Vagina (tissue), 2 donors: ENCODE data around the gene KRTAP4-6. TPM values are rescaled to one million over a fixed set of nuclear protein-coding genes. Genes with fewer than 3 reads are reported as not detected.
"Not testable (repeated sequence)": the region's sequence is repeated elsewhere in the genome, so short reads cannot be mapped to it uniquely, and the experiment has no call there.

ENCODE experiments used
- DNase-seq, 2 donors: peaks; one replicate each; pipeline ENCODE4 v3.0.0-alpha.2; 2017; ENCODE audit errors: extremely low spot score in 2 of 2
- H3K27ac ChIP-seq: fragments of 200-600 bp; sonication (generic); one replicate; pipeline ENCODE4 v1.5.1; 2019
- H3K27me3 ChIP-seq: fragments of 200-600 bp; sonication (generic); one replicate; pipeline ENCODE4 v1.5.1; 2019
- H3K36me3 ChIP-seq, 2 donors: fragments of 200-600 bp; sonication (generic); one replicate each; pipeline ENCODE4 v1.5.1; 2017 to 2019
- H3K4me1 ChIP-seq: fragments of 200-600 bp; sonication (generic); one replicate; pipeline ENCODE4 v1.5.1; 2019
- H3K4me3 ChIP-seq, 2 donors: fragments of 200-600 bp; sonication (generic); 1 replicate in 1 of 2; 2 replicates in 1 of 2; pipeline ENCODE4 v1.5.1; 2016 to 2019
- H3K9me3 ChIP-seq: fragments of 200-600 bp; sonication (generic); one replicate; pipeline ENCODE4 v1.5.1; 2019
- CTCF ChIP-seq, 3 experiments: fragments of 450-650 bp in 2 of 3; fragments of 200-600 bp in 1 of 3; sonication (generic) in 1 of 3; IDR thresholded peaks; one replicate each; pipeline ENCODE4 v1.5.1; 2017 to 2019; ENCODE audit warnings: antibody characterized with exemption in 3 of 3, mild to moderate bottlenecking in 2 of 3, moderate library complexity in 2 of 3
- POLR2A ChIP-seq, 2 donors: fragments of 450-650 bp; IDR thresholded peaks; one replicate each; pipeline ENCODE4 v1.6.1; 2017; ENCODE audit warnings: antibody characterized with exemption in 2 of 2, mild to moderate bottlenecking in 2 of 2, moderate library complexity in 2 of 2
- POLR2AphosphoS5 ChIP-seq, 2 donors: sonication (generic); formaldehyde crosslinking; IDR thresholded peaks; one replicate each; pipeline ENCODE4 v1.9.0; 2017; ENCODE audit warnings: antibody characterized with exemption in 2 of 2, mild to moderate bottlenecking in 2 of 2, low read depth in 1 of 2; ENCODE audit not compliant: insufficient read depth in 1 of 2
- intact Hi-C: fragments of 100-400 bp; cut with DNase I; formaldehyde crosslinking; loops from one replicate; pipeline ENCODE4 v1.15.1; 2023
- total RNA-seq: library from RNA; depleted of rRNA; stranded (reverse); fragments of >200 nt; gene quantifications from one replicate; pipeline ENCODE4 v1.2.3, GENCODE V29; 2016

KRTAP4-6 gene
- total RNA-seq, result not detected

GRCh38 chr17:41140360-41141131 is at the start of gene KRTAP4-6:
KRTAP4-6 (minus strand) TSS chr17:41140544; CDS start chr17:41140487, 57 bp downstream.
- Histone ChIP-seq H3K27ac (no peak within 1 kb of the TSS), H3K9me3 (no peaks in the 10 kb centered on the region), H3K36me3 (no peaks in the 10 kb centered on the region), H3K27me3 (no peaks in the 10 kb centered on the region), H3K4me3 (no peak within 1 kb of the TSS), H3K4me1 (no peaks in the 10 kb centered on the region)
- intact Hi-C loops, result no loop called here
- no peak for DNase-seq
- TF ChIP-seq POLR2AphosphoS5 (IDR thresholded peaks at IDR 0.05; ENCODE audit: insufficient read depth in 1 of 2, low read depth in 1 of 2) (no peak), CTCF (IDR thresholded peaks at IDR 0.05) (no peak), POLR2A (IDR thresholded peaks at IDR 0.05) (no peak)

GRCh38 chr17:41189837-41190318 is 49.5 kb upstream of the KRTAP4-6 start, which contains the start of gene KRTAP9-1:
KRTAP9-1 (plus strand) TSS chr17:41189887; CDS start chr17:41189887, 0 bp downstream.
- H3K4me3 ChIP-seq, intact Hi-C loops, H3K9me3 ChIP-seq, H3K4me1 ChIP-seq, H3K36me3 ChIP-seq, H3K27me3 ChIP-seq, H3K27ac ChIP-seq, DNase-seq: not testable (repeated sequence)

- TF ChIP-seq POLR2AphosphoS5 (IDR thresholded peaks at IDR 0.05; ENCODE audit: insufficient read depth in 1 of 2, low read depth in 1 of 2) (no peak), POLR2A (IDR thresholded peaks at IDR 0.05) (no peak), CTCF (IDR thresholded peaks at IDR 0.05) (no peak)
- Histone ChIP-seq H3K9me3 (no peaks in the 10 kb centered on the region), H3K27me3 (no peaks in the 10 kb centered on the region), H3K36me3 (no peaks in the 10 kb centered on the region), H3K4me1 (no peaks in the 10 kb centered on the region), H3K4me3 (no peak overlapping the region), H3K27ac (no peak overlapping the region)
- intact Hi-C loops, result no loop called here
- no peak for DNase-seq
Observed at GRCh38 chr17:41186872-41187271, 46.5 kb upstream of the KRTAP4-6 start.

- TF ChIP-seq CTCF (IDR thresholded peaks at IDR 0.05) (no peak), POLR2AphosphoS5 (IDR thresholded peaks at IDR 0.05; ENCODE audit: insufficient read depth in 1 of 2, low read depth in 1 of 2) (no peak), POLR2A (IDR thresholded peaks at IDR 0.05) (no peak)
- Histone ChIP-seq H3K27me3 (no peaks in the 10 kb centered on the region), H3K9me3 (no peaks in the 10 kb centered on the region), H3K27ac (no peak overlapping the region), H3K36me3 (no peaks in the 10 kb centered on the region), H3K4me3 (no peak overlapping the region), H3K4me1 (no peaks in the 10 kb centered on the region)
- intact Hi-C loops, result no loop called here
- no peak for DNase-seq
Observed at GRCh38 chr17:41185001-41185400, 44.7 kb upstream of the KRTAP4-6 start.

GRCh38 chr17:41184480-41184961 is 44.2 kb upstream of the KRTAP4-6 start, which contains the start of gene KRTAP4-1:
KRTAP4-1 (minus strand) TSS chr17:41184911; CDS start chr17:41184854, 57 bp downstream.
- no peak within 1 kb of the TSS for H3K4me3 ChIP-seq
- H3K9me3 ChIP-seq, result no peaks in the 10 kb centered on the region
- no peak within 1 kb of the TSS for H3K27ac ChIP-seq
- DNase-seq, result no peak
- H3K27me3 ChIP-seq, result no peaks in the 10 kb centered on the region
- intact Hi-C loops, result no loop called here
- no peaks in the 10 kb centered on the region for H3K36me3 ChIP-seq
- H3K4me1 ChIP-seq, result no peaks in the 10 kb centered on the region
- TF ChIP-seq CTCF (IDR thresholded peaks at IDR 0.05), result no peak
